ENCODE results near the gene PCDH18.

DNA sequence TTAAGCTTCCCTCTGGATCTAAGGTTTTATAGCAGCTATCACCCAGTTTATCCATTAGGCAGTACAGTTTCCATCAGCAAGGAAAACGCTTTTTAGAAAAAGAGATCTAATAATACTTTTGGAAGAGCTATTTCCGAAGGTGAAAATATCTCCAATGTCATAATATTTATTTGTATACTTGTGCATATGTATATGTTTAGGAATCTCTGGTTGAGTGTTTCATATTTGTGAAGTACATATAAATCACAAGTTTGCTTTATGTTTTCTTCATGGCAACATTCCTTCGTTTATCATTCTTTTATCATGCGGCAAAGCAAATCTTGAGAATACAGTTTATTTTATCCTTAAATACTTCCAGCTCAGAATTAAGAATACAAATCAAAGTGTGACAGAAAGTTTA, 6.2 kb upstream of the PCDH18 start:
- TF ChIP-seq, protein P1, sequence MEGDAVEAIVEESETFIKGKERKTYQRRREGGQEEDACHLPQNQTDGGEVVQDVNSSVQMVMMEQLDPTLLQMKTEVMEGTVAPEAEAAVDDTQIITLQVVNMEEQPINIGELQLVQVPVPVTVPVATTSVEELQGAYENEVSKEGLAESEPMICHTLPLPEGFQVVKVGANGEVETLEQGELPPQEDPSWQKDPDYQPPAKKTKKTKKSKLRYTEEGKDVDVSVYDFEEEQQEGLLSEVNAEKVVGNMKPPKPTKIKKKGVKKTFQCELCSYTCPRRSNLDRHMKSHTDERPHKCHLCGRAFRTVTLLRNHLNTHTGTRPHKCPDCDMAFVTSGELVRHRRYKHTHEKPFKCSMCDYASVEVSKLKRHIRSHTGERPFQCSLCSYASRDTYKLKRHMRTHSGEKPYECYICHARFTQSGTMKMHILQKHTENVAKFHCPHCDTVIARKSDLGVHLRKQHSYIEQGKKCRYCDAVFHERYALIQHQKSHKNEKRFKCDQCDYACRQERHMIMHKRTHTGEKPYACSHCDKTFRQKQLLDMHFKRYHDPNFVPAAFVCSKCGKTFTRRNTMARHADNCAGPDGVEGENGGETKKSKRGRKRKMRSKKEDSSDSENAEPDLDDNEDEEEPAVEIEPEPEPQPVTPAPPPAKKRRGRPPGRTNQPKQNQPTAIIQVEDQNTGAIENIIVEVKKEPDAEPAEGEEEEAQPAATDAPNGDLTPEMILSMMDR (IDR thresholded peaks at IDR 0.05), result no peak
- TF ChIP-seq POLR2A (IDR thresholded peaks at IDR 0.05), result no peak
